SK-N-SH (cell line): ENCODE data around the gene MASP1. TPM values are rescaled to one million over a fixed set of nuclear protein-coding genes. Genes with fewer than 3 reads are reported as not detected.

Experiments
- CTCF ChIA-PET: fragments of 300-600, 350-600 bp; formaldehyde crosslinking; extraction: SDS; loops from one replicate; lab custom pipeline; 2021; lab: Yijun Ruan, JAX
- POLR2A ChIA-PET: fragments of 350-600 bp; sonication (Branson Sonifier 250); formaldehyde crosslinking; extraction: SDS; loops from one replicate; lab custom pipeline; 2020; ENCODE audit warnings: antibody characterized with exemption, inconsistent platforms; lab: Yijun Ruan, JAX
- DNase-seq: peaks from one replicate; pipeline ENCODE4 v3.0.0; 2012
- H2AFZ ChIP-seq: fragments of 200-600 bp; sonication (generic); 2 replicates; pipeline ENCODE4 v1.8.1; 2016; ENCODE audit warnings: antibody characterized with exemption, mild to moderate bottlenecking, low read depth
- H3F3A ChIP-seq: fragments of 200-600 bp; sonication (generic); replicated peaks from 2 replicates; pipeline ENCODE3; 2016; ENCODE audit warnings: antibody characterized with exemption, mild to moderate bottlenecking; ENCODE audit not compliant: insufficient read depth
- H3K27ac ChIP-seq, 2 experiments: fragments of 200-500 bp in 1 of 2; fragments of 200-600 bp in 1 of 2; sonication (Bioruptor generic) in 1 of 2; sonication (generic), shearing (Covaris generic) in 1 of 2; 2 replicates each; pipeline versions ENCODE4 v1.5.1 to v1.6.1; 2014 to 2016; ENCODE audit warnings: low read depth in 2 of 2, inconsistent platforms in 1 of 2, low read length in 1 of 2, mild to moderate bottlenecking in 1 of 2, mixed read lengths in 1 of 2
- H3K27me3 ChIP-seq: fragments of 200-600 bp; sonication (generic), shearing (Covaris generic); 2 replicates; pipeline ENCODE4 v1.6.1; 2016; ENCODE audit warnings: mixed run types; ENCODE audit not compliant: insufficient read depth
- H3K36me3 ChIP-seq, 2 experiments: fragments of 200-500 bp in 1 of 2; fragments of 200-600 bp in 1 of 2; sonication (Bioruptor generic) in 1 of 2; sonication (generic) in 1 of 2; replicated peaks in 1 of 2; 2 replicates each; pipeline versions ENCODE3 to v1.5.1; 2014 to 2016; ENCODE audit warnings: low read length in 1 of 2, mild to moderate bottlenecking in 1 of 2; ENCODE audit not compliant: insufficient read depth in 2 of 2, control insufficient read depth in 1 of 2
- H3K4me1 ChIP-seq, 2 experiments: fragments of 200-500 bp in 1 of 2; fragments of 200-600 bp in 1 of 2; sonication (Bioruptor generic) in 1 of 2; sonication (generic), shearing (Covaris generic) in 1 of 2; 2 replicates each; pipeline versions ENCODE4 v1.5.1 to v1.6.1; 2014 to 2016; ENCODE audit warnings: low read depth in 1 of 2, low read length in 1 of 2, mixed run types in 1 of 2; ENCODE audit not compliant: insufficient read depth in 2 of 2, control insufficient read depth in 1 of 2
- H3K4me2 ChIP-seq: fragments of 200-600 bp; sonication (generic), shearing (Covaris generic); 2 replicates; pipeline ENCODE4 v1.6.1; 2017; ENCODE audit warnings: mixed run types
- H3K4me3 ChIP-seq, 2 experiments: fragments of 200-500 bp in 1 of 2; fragments of 200-600 bp in 1 of 2; sonication (Bioruptor generic) in 1 of 2; sonication (generic), shearing (Covaris generic) in 1 of 2; 2 replicates each; pipeline versions ENCODE4 v1.5.1 to v1.8.1; 2014 to 2016; ENCODE audit warnings: low read depth in 2 of 2, inconsistent platforms in 1 of 2, low read length in 1 of 2, mild to moderate bottlenecking in 1 of 2, mixed read lengths in 1 of 2, moderate library complexity in 1 of 2
- H3K79me2 ChIP-seq: fragments of 200-600 bp; sonication (generic); 2 replicates; pipeline ENCODE4 v1.8.1; 2017; ENCODE audit warnings: mild to moderate bottlenecking; ENCODE audit not compliant: insufficient read depth
- H3K9ac ChIP-seq: fragments of 200-600 bp; sonication (generic); 2 replicates; pipeline ENCODE4 v1.6.1; 2017; ENCODE audit warnings: mixed run types
- H3K9me2 ChIP-seq: fragments of 200-600 bp; sonication (generic); 2 replicates; pipeline ENCODE4 v1.6.1; 2017; ENCODE audit warnings: mixed run types
- H3K9me3 ChIP-seq: fragments of 200-600 bp; sonication (generic); 2 replicates; pipeline ENCODE4 v1.6.1; 2017; ENCODE audit warnings: mixed run types, mild to moderate bottlenecking, moderate library complexity
- H4K20me1 ChIP-seq: fragments of 200-600 bp; sonication (generic); 2 replicates; pipeline ENCODE4 v1.6.1; 2017; ENCODE audit warnings: mild to moderate bottlenecking, mixed run types; ENCODE audit not compliant: insufficient read depth
- FOXM1 ChIP-seq: IDR thresholded peaks from 2 replicates; pipeline ENCODE4 v1.4.0; 2012; ENCODE audit warnings: low read depth, mild to moderate bottlenecking
- GABPA ChIP-seq: IDR thresholded peaks from 2 replicates; pipeline ENCODE4 v1.4.0; 2012; ENCODE audit warnings: low read depth, mild to moderate bottlenecking
- GATA2 ChIP-seq: sonication (generic); formaldehyde crosslinking; IDR thresholded peaks from 2 replicates; pipeline ENCODE4 v1.5.0; 2020; ENCODE audit warnings: mild to moderate bottlenecking, missing genetic modification reagents
- NRF1 ChIP-seq: IDR thresholded peaks from 2 replicates; pipeline ENCODE4 v1.6.1; 2012; ENCODE audit warnings: low read depth, mild to moderate bottlenecking, low read length
- RAD21 ChIP-seq: IDR thresholded peaks from 2 replicates; pipeline ENCODE4 v1.6.1; 2012; ENCODE audit warnings: mild to moderate bottlenecking, low read length
- RCOR1 ChIP-seq: fragments of 150-350 bp; IDR thresholded peaks from 2 replicates; pipeline ENCODE4 v1.6.1; 2017; ENCODE audit warnings: antibody characterized with exemption, low read length
- RXRA ChIP-seq: IDR thresholded peaks from 2 replicates; pipeline ENCODE4 v1.4.0; 2012; ENCODE audit warnings: low read depth, mild to moderate bottlenecking, borderline replicate concordance
- SIN3A ChIP-seq: IDR thresholded peaks from 2 replicates; pipeline ENCODE4 v1.6.1; 2012; ENCODE audit warnings: low read depth, mild to moderate bottlenecking, low read length, moderate library complexity, borderline replicate concordance
- USF2 ChIP-seq: fragments of 150-350 bp; IDR thresholded peaks from 2 replicates; pipeline ENCODE4 v1.6.1; 2017; ENCODE audit warnings: antibody characterized with exemption, low read length, low read depth, borderline replicate concordance
- YY1 ChIP-seq: IDR thresholded peaks from 2 replicates; pipeline ENCODE4 v1.4.0; 2012; ENCODE audit warnings: low read depth, mild to moderate bottlenecking
- WGBS: methylation state at CpG from one replicate; pipeline ENCODE4 v1.1.6; 2017; ENCODE audit warnings: low lambda C conversion rate; 5-methylcytosine and 5-hydroxymethylcytosine counted together
- polyA plus RNA-seq, 3 experiments: library from polyadenylated mRNA; depleted of rRNA; stranded (reverse); fragments of >200 nt; gene quantifications; 2 replicates each; pipeline ENCODE4 v1.2.3, GENCODE V29; 2012
- TF ChIP-seq, protein P1 (sequence below): IDR thresholded peaks from 2 replicates; pipeline ENCODE4 v1.4.0; 2012; ENCODE audit warnings: low read depth

Gene MASP1
- polyA plus RNA-seq, 1 of the 3 experiments (the other 2 are of a cell fraction), result not detected

DNA sequence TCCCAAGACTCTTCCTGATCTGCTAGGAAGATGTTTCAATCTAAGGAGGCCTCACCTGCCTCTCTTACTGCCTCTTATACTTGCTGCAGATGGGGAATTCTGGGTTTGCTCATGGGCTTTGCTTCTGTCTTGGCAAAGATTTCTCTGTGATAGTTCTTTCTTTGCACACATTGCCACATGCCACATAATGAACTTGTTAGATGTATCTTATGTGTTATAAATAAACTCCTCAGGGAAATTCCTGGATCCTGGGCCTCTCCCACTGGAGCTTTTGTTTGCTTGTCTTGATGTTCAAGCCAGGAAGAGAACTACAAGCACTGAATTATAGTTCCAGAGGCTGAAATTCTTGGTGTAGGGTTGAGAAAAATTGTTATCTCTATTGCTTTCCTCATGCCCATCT is 82.0 kb downstream of the MASP1 start:
- Histone ChIP-seq H2AFZ (no peak overlapping the region), H3K79me2 (no peaks in the 10 kb centered on the region), H3K27me3 (peaks cover 19% of the 10 kb centered on the region; the same call in 1 of the 2 replicates), H3K4me3 (no peak overlapping the region), H3K36me3 (no peaks in the 10 kb centered on the region), H3K9me2 (no peaks in the 10 kb centered on the region), H4K20me1 (no peaks in the 10 kb centered on the region), H3K27ac (no peak overlapping the region), H3K9me3 (no peaks in the 10 kb centered on the region), H3K4me1 (peaks cover 0 to 7% of the 10 kb centered on the region in 2 experiments; a peak in 1 of 4 replicates), H3K4me2 (no peak overlapping the region), H3F3A (no peaks in the 10 kb centered on the region), H3K9ac (no peak overlapping the region)
- ChIA-PET POLR2A (no interaction called here), CTCF (interaction anchor here (0.6 kb wide), 1 partner anchor 360 kb away, joined by 3 read pairs; no protein-coding TSS in a partner anchor)
- DNase-seq, result no peak
- TF ChIP-seq RAD21, result no peak
- no peak for TF ChIP-seq YY1
- TF ChIP-seq GABPA, result no peak
- no peak for TF ChIP-seq RCOR1
- TF ChIP-seq RXRA, result no peak

GRCh38 chr3:187208159-187208558 is 83.4 kb downstream of the MASP1 start:
- DNase-seq, result no peak
- TF ChIP-seq USF2, result no peak
- no peak overlapping the region for H3K4me3 ChIP-seq
- CTCF ChIA-PET, result interaction anchor here (1.9 kb wide), 1 partner anchor 11 kb away, joined by 10 read pairs; no protein-coding TSS in a partner anchor
- H3K4me1 ChIP-seq, result peaks cover 0 to 7% of the 10 kb centered on the region in 2 experiments; a peak in 1 of 4 replicates
- no peaks in the 10 kb centered on the region for H3F3A ChIP-seq
- no peaks in the 10 kb centered on the region for H3K9me2 ChIP-seq
- no peak overlapping the region for H3K9ac ChIP-seq
- 0% methylated on average over 1 of the region's 1 CpG for WGBS
- no peak overlapping the region for H3K4me2 ChIP-seq
- no peaks in the 10 kb centered on the region for H3K9me3 ChIP-seq
- no peak overlapping the region for H3K27ac ChIP-seq
- H2AFZ ChIP-seq, result no peak overlapping the region
- no peaks in the 10 kb centered on the region for H4K20me1 ChIP-seq
- no peaks in the 10 kb centered on the region for H3K36me3 ChIP-seq
- peaks cover 21% of the 10 kb centered on the region; the same call in 1 of the 2 replicates for H3K27me3 ChIP-seq
- POLR2A ChIA-PET, result no interaction called here
- no peaks in the 10 kb centered on the region for H3K79me2 ChIP-seq

DNA sequence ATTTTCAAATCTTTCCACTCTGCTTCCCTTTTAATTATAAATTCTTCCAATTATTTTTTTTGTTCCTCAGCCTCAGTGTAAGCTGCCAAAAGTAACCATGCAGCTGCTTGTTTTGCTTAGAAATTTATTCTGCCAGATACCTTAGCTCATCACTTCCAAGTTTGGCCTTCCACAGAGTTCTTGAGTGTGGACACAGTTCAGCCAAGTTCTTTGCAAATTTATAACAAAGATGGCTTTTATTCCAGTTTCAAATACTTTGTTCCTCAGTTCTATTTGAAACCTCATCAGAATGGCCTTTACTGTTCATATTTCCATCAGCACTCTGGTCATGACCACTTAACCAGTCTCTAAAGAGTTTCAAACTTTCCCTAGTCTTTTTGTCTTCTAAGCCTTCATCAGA is 83.9 kb downstream of the MASP1 start:
- DNase-seq, result no peak
- no peaks in the 10 kb centered on the region for H3K79me2 ChIP-seq
- H4K20me1 ChIP-seq, result no peaks in the 10 kb centered on the region
- H3K4me3 ChIP-seq, result no peak overlapping the region
- ChIA-PET CTCF (interaction anchor here (1.9 kb wide), 1 partner anchor 12 kb away, joined by 10 read pairs; no protein-coding TSS in a partner anchor), POLR2A (no interaction called here)
- no peaks in the 10 kb centered on the region for H3K9me2 ChIP-seq
- TF ChIP-seq NRF1 (no peak), SIN3A (no peak), FOXM1 (no peak), GATA2 (CRISPR knock-in tag) (no peak), YY1 (no peak)
- TF ChIP-seq, protein P1, sequence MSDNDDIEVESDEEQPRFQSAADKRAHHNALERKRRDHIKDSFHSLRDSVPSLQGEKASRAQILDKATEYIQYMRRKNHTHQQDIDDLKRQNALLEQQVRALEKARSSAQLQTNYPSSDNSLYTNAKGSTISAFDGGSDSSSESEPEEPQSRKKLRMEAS, result no peak
- no peak overlapping the region for H2AFZ ChIP-seq
- peaks cover 22% of the 10 kb centered on the region; the same call in 1 of the 2 replicates for H3K27me3 ChIP-seq
- no peak overlapping the region for H3K4me2 ChIP-seq
- no peaks in the 10 kb centered on the region for H3F3A ChIP-seq
- no peak overlapping the region for H3K27ac ChIP-seq
- H3K9ac ChIP-seq, result no peak overlapping the region
- H3K9me3 ChIP-seq, result no peaks in the 10 kb centered on the region
- peaks cover 0 to 7% of the 10 kb centered on the region in 2 experiments; a peak in 1 of 4 replicates for H3K4me1 ChIP-seq
- no peaks in the 10 kb centered on the region for H3K36me3 ChIP-seq
